ENCODE results near the gene EVC2.

Gene EVC2

GRCh38 chr4:5754529-5754881, 46.1 kb upstream of the EVC2 start:
- Histone ChIP-seq H2AFZ (ENCODE audit: low read length) (no peak overlapping the region), H3K9ac (ENCODE audit: low read length) (no peak overlapping the region), H3K27ac (ENCODE audit: low read length) (no peak overlapping the region), H4K20me1 (ENCODE audit: insufficient read depth, low read length) (no peaks in the 10 kb centered on the region), H3K27me3 (replicated peaks; ENCODE audit: insufficient read depth, low read length) (no peaks in the 10 kb centered on the region), H3K4me1 (ENCODE audit: low read length) (no peaks in the 10 kb centered on the region), H3K4me3 (ENCODE audit: low read length) (no peak overlapping the region), H3K79me2 (ENCODE audit: low read length) (no peaks in the 10 kb centered on the region), H3F3A (ENCODE audit: insufficient read depth, low read length) (no peaks in the 10 kb centered on the region), H3K9me3 (replicated peaks; ENCODE audit: insufficient read depth, low read length) (no peaks in the 10 kb centered on the region), H3K36me3 (replicated peaks; ENCODE audit: insufficient read depth, low read length) (no peaks in the 10 kb centered on the region), H3K4me2 (ENCODE audit: low read depth, low read length) (no peak overlapping the region), H3K9me2 (replicated peaks; ENCODE audit: insufficient read depth, low read length) (no peaks in the 10 kb centered on the region)
- TF ChIP-seq EZH2phosphoT487 (IDR thresholded peaks at IDR 0.05; ENCODE audit: low read length), result no peak
- TF ChIP-seq, protein P1, sequence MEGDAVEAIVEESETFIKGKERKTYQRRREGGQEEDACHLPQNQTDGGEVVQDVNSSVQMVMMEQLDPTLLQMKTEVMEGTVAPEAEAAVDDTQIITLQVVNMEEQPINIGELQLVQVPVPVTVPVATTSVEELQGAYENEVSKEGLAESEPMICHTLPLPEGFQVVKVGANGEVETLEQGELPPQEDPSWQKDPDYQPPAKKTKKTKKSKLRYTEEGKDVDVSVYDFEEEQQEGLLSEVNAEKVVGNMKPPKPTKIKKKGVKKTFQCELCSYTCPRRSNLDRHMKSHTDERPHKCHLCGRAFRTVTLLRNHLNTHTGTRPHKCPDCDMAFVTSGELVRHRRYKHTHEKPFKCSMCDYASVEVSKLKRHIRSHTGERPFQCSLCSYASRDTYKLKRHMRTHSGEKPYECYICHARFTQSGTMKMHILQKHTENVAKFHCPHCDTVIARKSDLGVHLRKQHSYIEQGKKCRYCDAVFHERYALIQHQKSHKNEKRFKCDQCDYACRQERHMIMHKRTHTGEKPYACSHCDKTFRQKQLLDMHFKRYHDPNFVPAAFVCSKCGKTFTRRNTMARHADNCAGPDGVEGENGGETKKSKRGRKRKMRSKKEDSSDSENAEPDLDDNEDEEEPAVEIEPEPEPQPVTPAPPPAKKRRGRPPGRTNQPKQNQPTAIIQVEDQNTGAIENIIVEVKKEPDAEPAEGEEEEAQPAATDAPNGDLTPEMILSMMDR (IDR thresholded peaks at IDR 0.05; ENCODE audit: low read length), result no peak
- no peak for TF ChIP-seq EZH2 (optimal IDR thresholded peaks at IDR 0.05; ENCODE audit: low read depth, low read length)
- DNase-seq, result no peak

- Histone ChIP-seq H3K36me3 (replicated peaks; ENCODE audit: insufficient read depth, low read length) (no peaks in the 10 kb centered on the region), H3K27me3 (replicated peaks; ENCODE audit: insufficient read depth, low read length) (no peaks in the 10 kb centered on the region), H3K4me3 (ENCODE audit: low read length) (no peak overlapping the region), H3K27ac (ENCODE audit: low read length) (no peak overlapping the region), H3F3A (ENCODE audit: insufficient read depth, low read length) (no peaks in the 10 kb centered on the region), H2AFZ (ENCODE audit: low read length) (no peak overlapping the region), H3K4me1 (ENCODE audit: low read length) (no peaks in the 10 kb centered on the region), H3K9me3 (replicated peaks; ENCODE audit: insufficient read depth, low read length) (no peaks in the 10 kb centered on the region), H3K79me2 (ENCODE audit: low read length) (no peaks in the 10 kb centered on the region), H3K9me2 (replicated peaks; ENCODE audit: insufficient read depth, low read length) (no peaks in the 10 kb centered on the region), H3K9ac (ENCODE audit: low read length) (no peak overlapping the region), H3K4me2 (ENCODE audit: low read depth, low read length) (no peak overlapping the region), H4K20me1 (ENCODE audit: insufficient read depth, low read length) (no peaks in the 10 kb centered on the region)
- no peak for DNase-seq
- TF ChIP-seq EZH2 (optimal IDR thresholded peaks at IDR 0.05; ENCODE audit: low read depth, low read length), result no peak
- TF ChIP-seq EZH2phosphoT487 (IDR thresholded peaks at IDR 0.05; ENCODE audit: low read length), result no peak
- TF ChIP-seq, protein P1 (IDR thresholded peaks at IDR 0.05; ENCODE audit: low read length), result no peak
Observed at GRCh38 chr4:5753766-5754528, 45.6 kb upstream of the EVC2 start.

- Histone ChIP-seq H3K9ac (ENCODE audit: low read length) (no peak overlapping the region), H3K9me2 (replicated peaks; ENCODE audit: insufficient read depth, low read length) (no peaks in the 10 kb centered on the region), H3K9me3 (replicated peaks; ENCODE audit: insufficient read depth, low read length) (no peaks in the 10 kb centered on the region), H3K27ac (ENCODE audit: low read length) (no peak overlapping the region), H3K4me2 (ENCODE audit: low read depth, low read length) (no peak overlapping the region), H3F3A (ENCODE audit: insufficient read depth, low read length) (no peaks in the 10 kb centered on the region), H3K79me2 (ENCODE audit: low read length) (no peaks in the 10 kb centered on the region), H2AFZ (ENCODE audit: low read length) (no peak overlapping the region), H3K4me3 (ENCODE audit: low read length) (no peak overlapping the region), H3K27me3 (replicated peaks; ENCODE audit: insufficient read depth, low read length) (no peaks in the 10 kb centered on the region), H3K4me1 (ENCODE audit: low read length) (no peaks in the 10 kb centered on the region), H4K20me1 (ENCODE audit: insufficient read depth, low read length) (no peaks in the 10 kb centered on the region), H3K36me3 (replicated peaks; ENCODE audit: insufficient read depth, low read length) (no peaks in the 10 kb centered on the region)
- DNase-seq, result no peak
- TF ChIP-seq, protein P1 (IDR thresholded peaks at IDR 0.05; ENCODE audit: low read length), result no peak
- TF ChIP-seq EZH2phosphoT487 (IDR thresholded peaks at IDR 0.05; ENCODE audit: low read length) (no peak), EZH2 (optimal IDR thresholded peaks at IDR 0.05; ENCODE audit: low read depth, low read length) (no peak)
Observed at GRCh38 chr4:5753366-5753765, 45.0 kb upstream of the EVC2 start.

Data from MM.1S (cell line).